Measurements from ENCODE around the gene DRAXIN.
"Not testable (repeated sequence)": the region's sequence is repeated elsewhere in the genome, so short reads cannot be mapped to it uniquely, and the experiment has no call there.

DRAXIN gene

GRCh38 chr1:11691302-11691914 is at the start of gene DRAXIN:
Gene DRAXIN (plus strand): TSS chr1:11691710. CDS start chr1:11706259, 14,549 bp downstream.
- DNase-seq (ENCODE audit: low read depth), result no peak

- DNase-seq (ENCODE audit: low read depth), result no peak
Observed at GRCh38 chr1:11641776-11642305, 49.7 kb upstream of the DRAXIN start.

- DNase-seq (ENCODE audit: low read depth), result not testable (repeated sequence)
Observed at GRCh38 chr1:11642418-11643017, 49.0 kb upstream of the DRAXIN start.

- no peak for DNase-seq (ENCODE audit: low read depth)
Observed at GRCh38 chr1:11643782-11644181, 47.7 kb upstream of the DRAXIN start.

DNA sequence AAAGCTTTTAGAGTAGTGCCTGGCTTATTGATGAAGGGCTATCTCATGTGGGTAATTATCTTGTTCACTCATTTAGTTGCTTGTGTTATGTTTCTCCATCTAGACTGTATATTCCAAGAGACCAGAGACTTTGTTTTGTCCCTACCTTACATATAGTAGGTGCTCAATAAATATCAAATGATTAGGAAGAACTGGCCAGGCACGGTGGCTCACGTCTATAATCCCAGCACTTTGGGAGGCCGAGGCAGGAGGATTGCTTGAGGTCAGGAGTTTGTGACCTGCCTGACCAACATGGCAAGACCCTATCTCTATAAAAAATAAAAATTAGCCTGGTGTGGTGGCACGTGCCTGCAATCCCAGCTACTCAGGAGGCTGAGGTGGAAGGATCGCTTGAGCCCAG is 46.2 kb upstream of the DRAXIN start:
- DNase-seq (ENCODE audit: low read depth), result no peak

- no peak for DNase-seq (ENCODE audit: low read depth)
Observed at GRCh38 chr1:11645670-11646265, 45.7 kb upstream of the DRAXIN start.

GRCh38 chr1:11646317-11646716 is 45.2 kb upstream of the DRAXIN start:
- no peak for DNase-seq (ENCODE audit: low read depth)

- DNase-seq (ENCODE audit: low read depth), result no peak
Observed at GRCh38 chr1:11647333-11647732, 44.2 kb upstream of the DRAXIN start.

DNA sequence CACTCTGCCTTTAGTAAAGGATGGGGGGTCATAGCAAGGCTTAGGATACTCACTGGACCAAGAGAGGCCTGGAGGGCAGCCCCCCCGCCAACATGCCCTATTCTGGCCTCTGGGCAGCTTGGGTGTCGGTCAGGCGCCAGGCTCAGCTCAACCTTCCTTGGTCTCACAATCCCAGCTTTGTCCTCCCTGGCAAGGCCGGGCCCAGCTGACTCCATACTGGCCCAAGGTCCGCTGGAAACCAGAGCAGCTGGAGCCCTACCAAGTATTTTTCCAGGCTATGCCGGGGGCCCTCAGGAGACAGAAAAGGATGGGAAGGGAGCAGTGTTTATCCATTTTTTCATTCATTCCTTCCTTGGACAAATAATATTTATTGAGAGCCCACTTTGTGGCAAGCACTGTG is 43.5 kb upstream of the DRAXIN start:
- DNase-seq (ENCODE audit: low read depth), result no peak

- DNase-seq (ENCODE audit: low read depth), result no peak
Observed at GRCh38 chr1:11648732-11649158, 42.8 kb upstream of the DRAXIN start.

DNA sequence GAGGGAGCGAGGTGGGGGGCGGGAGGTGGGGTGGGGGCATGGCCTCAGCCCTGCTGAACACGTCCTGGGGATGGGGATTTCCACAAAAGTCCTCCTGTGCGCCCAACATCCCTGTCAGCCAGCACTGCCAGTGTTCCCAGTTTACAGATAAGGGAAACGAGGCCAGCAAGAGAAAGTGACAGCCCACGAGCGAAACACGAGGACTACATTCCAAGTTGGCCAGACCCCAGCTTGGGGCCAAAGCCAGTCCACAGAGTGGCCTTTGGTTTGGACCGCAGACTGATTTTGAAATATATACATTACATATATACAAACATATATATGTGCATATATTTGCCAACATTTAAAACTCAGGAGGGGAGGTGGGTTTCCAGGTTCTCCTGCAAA is 42.3 kb upstream of the DRAXIN start:
- DNase-seq (ENCODE audit: low read depth), result no peak

DNA sequence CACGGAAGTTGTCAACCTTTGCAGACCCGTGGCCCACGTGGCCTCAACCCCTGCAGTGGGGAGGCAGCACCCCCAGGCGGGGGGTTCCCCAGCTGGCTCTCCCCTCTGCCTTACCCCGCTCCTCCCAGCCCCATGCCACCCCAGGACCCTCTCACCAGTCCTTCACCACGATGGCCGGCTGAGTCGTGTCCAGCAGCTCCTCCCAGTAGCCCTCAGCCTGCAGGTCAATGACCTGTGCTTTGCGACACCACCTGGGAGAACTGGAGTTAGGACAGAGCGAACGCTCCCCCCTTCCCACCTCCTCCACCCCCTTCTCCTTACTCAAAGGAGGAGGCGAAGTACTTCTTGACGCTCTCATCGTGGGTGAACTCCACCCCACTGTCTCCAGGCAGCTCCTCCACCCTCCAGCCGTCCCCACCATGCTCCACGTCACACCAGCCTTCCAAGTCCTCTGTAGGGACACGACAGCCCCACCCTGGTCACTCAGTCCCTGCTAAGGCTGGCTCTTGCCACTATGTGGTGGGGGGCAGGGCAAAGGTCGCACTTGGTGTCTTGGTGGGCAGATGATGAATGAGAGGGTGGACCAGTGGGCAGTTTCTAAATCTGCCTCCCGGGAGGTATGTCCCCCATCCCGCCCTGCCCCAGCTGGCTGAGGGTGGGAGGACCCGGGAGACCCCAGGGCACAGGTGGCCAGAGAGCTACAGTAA is 41.7 kb upstream of the DRAXIN start:
- no peak for DNase-seq (ENCODE audit: low read depth)

GRCh38 chr1:11650331-11650991 is 41.0 kb upstream of the DRAXIN start:
- no peak for DNase-seq (ENCODE audit: low read depth)

GRCh38 chr1:11651017-11651416 is 40.5 kb upstream of the DRAXIN start:
- DNase-seq (ENCODE audit: low read depth), result no peak

DNA sequence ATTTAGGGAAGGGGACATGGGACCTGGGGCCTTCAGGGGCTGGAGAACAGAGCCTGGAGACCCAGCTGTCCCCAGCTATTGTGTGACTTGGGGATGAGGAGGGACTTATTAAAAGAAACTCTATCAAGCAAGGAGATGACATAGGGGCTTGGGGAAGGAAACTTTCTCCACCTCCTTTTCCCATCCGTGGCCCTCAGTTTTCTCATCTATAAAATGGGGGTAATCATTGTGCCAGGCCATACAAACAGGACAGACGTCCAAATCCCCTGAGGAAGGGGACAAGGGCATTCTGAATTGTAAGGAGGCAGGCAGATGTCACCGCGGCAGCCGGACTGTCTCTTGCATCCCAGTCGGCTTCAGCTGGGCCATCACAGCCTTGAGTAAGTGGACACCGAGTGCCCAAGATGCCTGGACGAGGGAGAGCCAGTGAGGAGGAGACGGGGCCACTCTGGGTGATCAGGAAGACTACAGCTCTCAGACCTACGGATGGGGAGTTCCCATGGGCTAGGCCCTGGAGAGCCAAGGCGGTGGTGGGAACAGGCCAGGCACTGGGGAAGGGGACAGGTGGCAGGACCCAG is 39.2 kb upstream of the DRAXIN start:
- DNase-seq (ENCODE audit: low read depth), result no peak

DNA sequence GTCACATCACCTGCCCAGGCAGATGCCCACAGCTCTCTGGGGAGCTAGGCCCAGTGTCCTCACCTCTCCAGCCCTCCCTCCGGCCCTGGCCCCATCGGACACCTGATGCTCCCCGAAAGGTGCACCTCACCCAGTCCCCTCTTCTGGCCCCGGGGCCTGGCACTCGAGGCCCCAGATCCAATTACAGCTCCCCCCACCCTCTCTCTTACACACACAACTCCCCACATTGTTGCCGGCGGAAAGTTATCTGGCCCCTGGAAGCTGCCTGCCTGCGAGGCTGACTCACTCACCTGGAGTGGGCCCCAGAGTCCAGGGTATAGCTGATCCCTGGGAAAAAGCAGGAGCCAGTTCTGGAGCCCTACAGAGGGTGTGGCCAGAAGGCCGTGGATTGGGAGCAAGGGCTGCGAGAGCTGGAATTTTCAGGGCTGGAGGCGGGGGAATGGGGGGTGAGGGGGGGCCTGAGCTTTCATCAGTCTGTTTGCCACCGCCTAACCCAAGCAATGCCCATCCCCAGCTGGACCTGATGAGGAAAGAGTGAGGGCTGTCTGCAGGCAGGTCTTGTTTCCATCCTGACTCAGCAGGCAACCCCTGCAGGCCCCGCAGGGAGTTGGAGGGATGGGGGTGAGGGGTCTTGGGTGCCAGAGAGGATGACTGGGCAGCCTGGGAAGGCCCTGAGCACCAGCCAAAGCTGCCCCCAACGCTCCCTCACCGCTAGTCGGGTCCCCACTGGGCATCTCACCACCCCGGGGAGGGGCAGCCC is 38.2 kb upstream of the DRAXIN start:
- no peak for DNase-seq (ENCODE audit: low read depth)

DNA sequence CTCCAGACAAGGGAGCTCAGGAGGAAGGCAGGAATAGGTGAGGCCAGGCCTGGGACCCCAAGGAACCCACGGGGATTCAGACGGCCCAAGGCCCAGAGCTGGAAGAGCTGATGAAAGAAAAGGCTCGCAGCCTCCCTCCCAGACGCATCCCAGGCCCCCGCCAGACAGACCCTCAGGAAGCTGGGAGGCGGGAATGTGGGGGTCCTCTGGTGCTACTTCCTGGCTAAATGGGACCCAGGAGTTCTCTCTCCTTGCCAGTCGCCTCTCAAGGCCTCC is 37.7 kb upstream of the DRAXIN start:
- DNase-seq (ENCODE audit: low read depth), result no peak

DNA sequence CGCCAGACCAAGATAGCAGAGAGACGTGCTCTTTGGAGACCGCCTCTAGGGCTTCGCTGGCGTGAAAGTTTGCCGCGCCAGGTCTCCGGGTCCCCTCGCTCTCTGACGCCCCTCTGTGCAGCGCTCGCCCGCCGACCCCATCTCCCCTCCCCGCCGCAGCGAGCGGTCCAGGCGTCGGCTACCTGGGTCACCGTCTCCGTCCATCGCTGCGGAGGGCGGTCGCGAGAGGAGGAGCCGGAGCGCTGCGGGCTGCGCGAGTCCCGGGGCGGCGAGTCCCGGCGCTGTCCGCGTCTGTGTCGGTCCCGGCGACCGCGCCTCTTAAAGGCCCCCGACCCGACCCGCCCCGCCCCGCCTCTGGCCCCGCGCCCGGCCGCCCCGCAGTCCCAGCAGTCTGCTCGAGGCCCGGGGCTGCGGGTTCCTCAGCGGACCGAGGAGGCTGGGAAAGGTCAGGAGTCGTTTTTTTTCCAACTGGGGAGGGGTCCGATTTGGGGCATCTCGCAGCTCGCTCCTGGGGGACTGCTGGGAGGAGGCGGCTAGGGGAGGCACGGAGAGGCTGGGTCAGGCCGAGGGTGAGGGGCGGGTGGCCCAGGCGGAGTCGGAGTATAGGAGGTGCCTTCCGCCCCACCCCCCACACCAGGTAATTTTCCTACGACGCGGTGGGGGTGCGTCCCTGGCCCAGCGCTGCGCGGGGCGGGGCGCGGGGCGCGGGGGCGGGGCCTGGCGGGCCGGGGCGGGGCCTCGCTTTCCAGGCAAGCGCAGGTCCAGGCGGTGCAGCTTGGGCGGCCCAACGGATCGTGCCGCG is 37.2 kb upstream of the DRAXIN start, which contains the start of the genes FBXO2 and FBXO44:
Gene FBXO2 (minus strand): TSS at position 293 of the 802 bp plus-strand sequence. CDS start 89 bp downstream, at position 204.
Gene FBXO44 (plus strand): TSS at position 741 of the 802 bp plus-strand sequence. CDS start 959 bp downstream, outside the sequence.
- no peak for DNase-seq (ENCODE audit: low read depth)

GRCh38 chr1:11654939-11655808 is 36.3 kb upstream of the DRAXIN start:
- DNase-seq (ENCODE audit: low read depth), result no peak
